ENCODE data around the gene ELL2.
A peak's percentile ranks its signal among the peaks of the same experiment; 100 is the strongest.
"Not testable (repeated sequence)": the region's sequence is repeated elsewhere in the genome, so short reads cannot be mapped to it uniquely, and the experiment has no call there.

Gene ELL2

GRCh38 chr5:95883185-95884016 lies 78.2 kb downstream of the ELL2 start:
- DNase-seq (ENCODE audit: low read depth, low spot score), result no peak

GRCh38 chr5:95881833-95882232 lies 79.8 kb downstream of the ELL2 start:
- no peak for DNase-seq (ENCODE audit: low read depth, low spot score)

GRCh38 chr5:95880081-95880926 lies 81.3 kb downstream of the ELL2 start:
- DNase-seq (ENCODE audit: low read depth, low spot score), result no peak

GRCh38 chr5:95879661-95880060 lies 82.0 kb downstream of the ELL2 start:
- DNase-seq (ENCODE audit: low read depth, low spot score), result no peak

GRCh38 chr5:95878417-95879323 lies 83.0 kb downstream of the ELL2 start:
- DNase-seq (ENCODE audit: low read depth, low spot score), result no peak

- DNase-seq (ENCODE audit: low read depth, low spot score), result no peak
These were observed 84.9 kb downstream of the ELL2 start for GRCh38 chr5:95876782-95877181.

GRCh38 chr5:95874246-95874645 lies 87.4 kb downstream of the ELL2 start:
- DNase-seq (ENCODE audit: low read depth, low spot score), result no peak

- DNase-seq (ENCODE audit: low read depth, low spot score), result no peak
These were observed 88.3 kb downstream of the ELL2 start for GRCh38 chr5:95873351-95873750.

GRCh38 chr5:95872346-95873268 lies 89.0 kb downstream of the ELL2 start:
- DNase-seq (ENCODE audit: low read depth, low spot score), result no peak

- DNase-seq (ENCODE audit: low read depth, low spot score), result no peak
These were observed 90.4 kb downstream of the ELL2 start for GRCh38 chr5:95871146-95871806.

GRCh38 chr5:95870105-95870672 lies 91.5 kb downstream of the ELL2 start:
- DNase-seq (ENCODE audit: low read depth, low spot score), result no peak

GRCh38 chr5:95869173-95869855 lies 92.3 kb downstream of the ELL2 start:
- DNase-seq (ENCODE audit: low read depth, low spot score), result not testable (repeated sequence)

GRCh38 chr5:95868136-95868535 lies 93.5 kb downstream of the ELL2 start:
- DNase-seq (ENCODE audit: low read depth, low spot score), result no peak

GRCh38 chr5:95866435-95867040 lies 95.1 kb downstream of the ELL2 start:
- DNase-seq (ENCODE audit: low read depth, low spot score), result no peak

GRCh38 chr5:95864944-95865504 lies 96.6 kb downstream of the ELL2 start:
- DNase-seq (ENCODE audit: low read depth, low spot score), result no peak

- no peak for DNase-seq (ENCODE audit: low read depth, low spot score)
These were observed 97.2 kb downstream of the ELL2 start for GRCh38 chr5:95864456-95864855.

- peak; percentile 41 for DNase-seq (ENCODE audit: low read depth, low spot score)
These were observed 98.3 kb downstream of the ELL2 start for GRCh38 chr5:95863383-95863757.

- no peak for DNase-seq (ENCODE audit: low read depth, low spot score)
These were observed 98.8 kb downstream of the ELL2 start for GRCh38 chr5:95862671-95863382.

All from brain pericyte (primary cell).